Right lobe of liver (tissue), 4 donors: Measurements from ENCODE around the gene SLC34A3.
A peak's percentile ranks its signal among the peaks of the same experiment; 100 is the strongest.

Source experiments
- CTCF ChIP-seq, 4 donors: fragments of 200-600 bp in 3 of 4; fragments of 450-650 bp in 1 of 4; IDR thresholded peaks; one replicate each; pipeline versions ENCODE4 v1.5.1 to v1.8.0; 2016 to 2022; ENCODE audit warnings: antibody characterized with exemption in 4 of 4, mild to moderate bottlenecking in 2 of 4
- POLR2A ChIP-seq: fragments of 450-650 bp; IDR thresholded peaks from one replicate; pipeline ENCODE4 v1.6.1; 2017; ENCODE audit warnings: antibody characterized with exemption, mild to moderate bottlenecking
- donor health status: DM: no; HTN: no; CAD: no.
- donor health status: DM: no; HTN: no; CAD: no.
- donor health status: DM: no; HTN: yes; CAD: no.

- TF ChIP-seq CTCF (IDR thresholded peaks at IDR 0.05) (peak in 3 of 4 donors; percentile 5 to 14 (median 11)), POLR2A (peak; percentile 3)
Observed at GRCh38 chr9:137277329-137278041, 46.8 kb downstream of the SLC34A3 start, which contains the start of gene TOR4A.
